HepG2 (cell line): Measurements from ENCODE around the gene SLC4A11. TPM values are rescaled to one million over a fixed set of nuclear protein-coding genes. Genes with fewer than 3 reads are reported as not detected.

Experiments used
- GPN1 ChIP-seq: sonication (generic); formaldehyde crosslinking; IDR thresholded peaks from 2 replicates; pipeline ENCODE4 v1.5.1; 2020; ENCODE audit warnings: missing genetic modification reagents, borderline replicate concordance
- HNRNPK ChIP-seq: fragments of 200-400 bp; formaldehyde crosslinking; IDR thresholded peaks from 2 replicates; pipeline ENCODE4 v1.6.1; 2018; ENCODE audit warnings: low read length, low read depth, moderate library complexity, mild to moderate bottlenecking; ENCODE audit not compliant: poor library complexity, severe bottlenecking
- HOXA5 ChIP-seq: sonication (generic); formaldehyde crosslinking; IDR thresholded peaks from 2 replicates; pipeline ENCODE4 v1.4.0; 2020; ENCODE audit warnings: missing genetic modification reagents
- NFE2L2 ChIP-seq: fragments of 150-350 bp; IDR thresholded peaks from 2 replicates; pipeline ENCODE4 v1.6.1; 2014; ENCODE audit warnings: low read length
- RXRA ChIP-seq: sonication (generic); formaldehyde crosslinking; IDR thresholded peaks from 2 replicates; pipeline ENCODE4 v1.5.1; 2020; ENCODE audit warnings: missing genetic modification reagents
- SNAI1 ChIP-seq: sonication (generic); formaldehyde crosslinking; IDR thresholded peaks from 2 replicates; pipeline ENCODE4 v1.5.0; 2020; ENCODE audit warnings: mild to moderate bottlenecking, missing genetic modification reagents, borderline replicate concordance
- YEATS4 ChIP-seq: sonication (generic); formaldehyde crosslinking; IDR thresholded peaks from 2 replicates; pipeline ENCODE4 v1.4.0; 2020; ENCODE audit warnings: missing genetic modification reagents, borderline replicate concordance
- ZFP82 ChIP-seq: sonication (generic); formaldehyde crosslinking; IDR thresholded peaks from 2 replicates; pipeline ENCODE4 v1.5.1; 2020; ENCODE audit warnings: mild to moderate bottlenecking, missing genetic modification reagents, borderline replicate concordance
- ZNF253 ChIP-seq: sonication (generic); formaldehyde crosslinking; IDR thresholded peaks from 2 replicates; pipeline ENCODE4 v1.8.0; 2022; ENCODE audit warnings: mild to moderate bottlenecking, missing genetic modification reagents, borderline replicate concordance
- ZNF317 ChIP-seq: sonication (generic); formaldehyde crosslinking; IDR thresholded peaks from 2 replicates; pipeline ENCODE4 v1.5.0; 2020; ENCODE audit warnings: mild to moderate bottlenecking, missing genetic modification reagents
- ZNF333 ChIP-seq: sonication (generic); formaldehyde crosslinking; IDR thresholded peaks from 2 replicates; pipeline ENCODE4 v1.4.0; 2020; ENCODE audit warnings: mild to moderate bottlenecking, missing genetic modification reagents, borderline replicate concordance
- ZNF367 ChIP-seq: sonication (generic); formaldehyde crosslinking; IDR thresholded peaks from 2 replicates; pipeline ENCODE4 v1.4.0; 2020; ENCODE audit warnings: missing genetic modification reagents, borderline replicate concordance
- ZSCAN31 ChIP-seq: sonication (generic); formaldehyde crosslinking; IDR thresholded peaks from 2 replicates; pipeline ENCODE4 v1.5.0; 2020; ENCODE audit warnings: low read depth, mild to moderate bottlenecking, missing genetic modification reagents
- polyA plus RNA-seq, 8 experiments: library from polyadenylated mRNA; depleted of rRNA in 3 of 8; stranded (reverse) in 7 of 8; unstranded in 1 of 8; fragments of >200 nt; fragmentation: Illumina TruSeq in 4 of 8; extraction: Trizol in 4 of 8; gene quantifications; 2 replicates each; pipeline versions ENCODE4 v1.2.1 to v1.2.3, GENCODE V29; 2011 to 2016; ENCODE audit warnings: low read depth in 4 of 8, missing spikeins in 1 of 8, mixed read lengths in 1 of 8; ENCODE audit not compliant: insufficient read depth in 1 of 8
- total RNA-seq, 5 experiments: library from RNA; depleted of rRNA; stranded (reverse); fragments of >200 nt; fragmentation: Illumina TruSeq; extraction: Trizol; gene quantifications; 2 replicates each; pipeline ENCODE4 v1.2.3, GENCODE V29; 2016; ENCODE audit warnings: low read depth in 1 of 5
- TF ChIP-seq, protein P1 (sequence below): sonication (generic); formaldehyde crosslinking; IDR thresholded peaks from 2 replicates; pipeline ENCODE4; 2020; ENCODE audit warnings: missing genetic modification reagents, mild to moderate bottlenecking, borderline replicate concordance
- TF ChIP-seq, protein P2 (sequence below): IDR thresholded peaks from 2 replicates; pipeline ENCODE4 v1.6.1; 2016; ENCODE audit warnings: low read depth, control low read depth
- TF ChIP-seq, protein P3 (sequence below): sonication (generic); formaldehyde crosslinking; IDR thresholded peaks from 2 replicates; pipeline ENCODE4 v1.5.0; 2020; ENCODE audit warnings: missing genetic modification reagents
- TF ChIP-seq, protein P4 (sequence below): sonication (generic); formaldehyde crosslinking; IDR thresholded peaks from 2 replicates; pipeline ENCODE4 v1.5.0; 2020; ENCODE audit warnings: missing genetic modification reagents, mild to moderate bottlenecking, borderline replicate concordance

The SLC4A11 gene
- total and polyA plus RNA-seq, 2 of the 13 experiments (the other 11 are each of a cell fraction or from before 2014, with no cell fraction given), result 3.9 to 27.0 TPM

DNA sequence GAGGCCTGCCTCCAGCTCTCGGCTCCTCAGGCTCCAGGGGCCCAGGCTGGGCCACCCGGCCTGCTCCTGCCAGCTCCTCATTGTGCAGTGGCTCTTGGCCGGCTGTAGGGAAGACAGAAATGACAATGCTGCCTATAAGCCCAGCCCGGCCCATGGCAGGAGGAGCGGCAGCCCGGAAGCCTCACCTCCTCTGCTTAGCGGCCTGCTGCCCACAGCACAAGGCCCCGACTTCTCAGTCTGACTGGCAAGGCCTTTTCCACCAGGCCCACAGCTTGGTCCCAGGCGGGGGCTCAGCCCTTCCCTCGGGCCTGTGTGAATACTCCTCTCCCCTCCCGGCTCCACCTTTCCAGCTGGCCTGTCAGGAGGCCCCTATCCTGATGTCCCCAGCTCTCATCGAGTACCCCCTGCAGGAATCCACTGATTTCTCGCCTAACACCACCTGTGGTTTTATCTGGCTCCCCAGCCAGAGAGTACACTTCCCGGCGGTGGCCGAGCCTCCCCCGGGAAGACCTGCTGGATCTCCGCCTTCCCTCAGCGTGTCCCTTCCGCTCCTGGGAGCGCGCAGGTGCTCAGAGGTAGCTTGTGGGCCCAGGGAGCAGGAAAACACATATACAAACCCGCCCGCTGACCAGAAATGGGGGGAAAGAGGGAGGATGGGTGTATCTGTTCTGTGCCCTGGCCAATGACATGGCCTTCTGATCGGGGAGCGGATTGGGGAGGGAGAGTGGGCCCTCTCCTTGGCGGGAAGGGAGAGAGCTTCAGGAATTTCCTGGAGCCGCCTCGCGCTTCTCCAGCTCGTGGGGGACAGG lies 35.5 kb downstream of the SLC4A11 start (continued):
- TF ChIP-seq, protein P1, sequence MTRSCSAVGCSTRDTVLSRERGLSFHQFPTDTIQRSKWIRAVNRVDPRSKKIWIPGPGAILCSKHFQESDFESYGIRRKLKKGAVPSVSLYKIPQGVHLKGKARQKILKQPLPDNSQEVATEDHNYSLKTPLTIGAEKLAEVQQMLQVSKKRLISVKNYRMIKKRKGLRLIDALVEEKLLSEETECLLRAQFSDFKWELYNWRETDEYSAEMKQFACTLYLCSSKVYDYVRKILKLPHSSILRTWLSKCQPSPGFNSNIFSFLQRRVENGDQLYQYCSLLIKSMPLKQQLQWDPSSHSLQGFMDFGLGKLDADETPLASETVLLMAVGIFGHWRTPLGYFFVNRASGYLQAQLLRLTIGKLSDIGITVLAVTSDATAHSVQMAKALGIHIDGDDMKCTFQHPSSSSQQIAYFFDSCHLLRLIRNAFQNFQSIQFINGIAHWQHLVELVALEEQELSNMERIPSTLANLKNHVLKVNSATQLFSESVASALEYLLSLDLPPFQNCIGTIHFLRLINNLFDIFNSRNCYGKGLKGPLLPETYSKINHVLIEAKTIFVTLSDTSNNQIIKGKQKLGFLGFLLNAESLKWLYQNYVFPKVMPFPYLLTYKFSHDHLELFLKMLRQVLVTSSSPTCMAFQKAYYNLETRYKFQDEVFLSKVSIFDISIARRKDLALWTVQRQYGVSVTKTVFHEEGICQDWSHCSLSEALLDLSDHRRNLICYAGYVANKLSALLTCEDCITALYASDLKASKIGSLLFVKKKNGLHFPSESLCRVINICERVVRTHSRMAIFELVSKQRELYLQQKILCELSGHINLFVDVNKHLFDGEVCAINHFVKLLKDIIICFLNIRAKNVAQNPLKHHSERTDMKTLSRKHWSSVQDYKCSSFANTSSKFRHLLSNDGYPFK (CRISPR knock-in tag), result no peak
- TF ChIP-seq ZFP82 (CRISPR knock-in tag) (peak; percentile 81; the same call in 1 of the 2 replicates), YEATS4 (CRISPR knock-in tag) (no peak), ZNF253 (CRISPR knock-in tag) (peak; percentile 41; the same call in 1 of the 2 replicates), HNRNPK (no peak), ZSCAN31 (CRISPR knock-in tag) (0 out of 2 replicates have a peak, but pooled peaks have one; percentile 60), ZNF317 (CRISPR knock-in tag) (0 out of 2 replicates have a peak, but pooled peaks have one; percentile 83), GPN1 (peak; percentile 35; the same call in 1 of the 2 replicates), ZNF333 (peak; percentile 37; the same call in 1 of the 2 replicates), NFE2L2 (no peak), SNAI1 (CRISPR knock-in tag) (0 out of 2 replicates have a peak, but pooled peaks have one; percentile 70), HOXA5 (CRISPR knock-in tag) (peak; percentile 51; the same call in 1 of the 2 replicates), ZNF367 (CRISPR knock-in tag) (peak; percentile 66; the same call in 1 of the 2 replicates), RXRA (no peak; the same call in 1 of the 2 replicates)
- TF ChIP-seq, protein P2, sequence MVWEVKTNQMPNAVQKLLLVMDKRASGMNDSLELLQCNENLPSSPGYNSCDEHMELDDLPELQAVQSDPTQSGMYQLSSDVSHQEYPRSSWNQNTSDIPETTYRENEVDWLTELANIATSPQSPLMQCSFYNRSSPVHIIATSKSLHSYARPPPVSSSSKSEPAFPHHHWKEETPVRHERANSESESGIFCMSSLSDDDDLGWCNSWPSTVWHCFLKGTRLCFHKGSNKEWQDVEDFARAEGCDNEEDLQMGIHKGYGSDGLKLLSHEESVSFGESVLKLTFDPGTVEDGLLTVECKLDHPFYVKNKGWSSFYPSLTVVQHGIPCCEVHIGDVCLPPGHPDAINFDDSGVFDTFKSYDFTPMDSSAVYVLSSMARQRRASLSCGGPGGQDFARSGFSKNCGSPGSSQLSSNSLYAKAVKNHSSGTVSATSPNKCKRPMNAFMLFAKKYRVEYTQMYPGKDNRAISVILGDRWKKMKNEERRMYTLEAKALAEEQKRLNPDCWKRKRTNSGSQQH, result peak; percentile 52; the same call in 1 of the 2 replicates
- TF ChIP-seq, protein P3, sequence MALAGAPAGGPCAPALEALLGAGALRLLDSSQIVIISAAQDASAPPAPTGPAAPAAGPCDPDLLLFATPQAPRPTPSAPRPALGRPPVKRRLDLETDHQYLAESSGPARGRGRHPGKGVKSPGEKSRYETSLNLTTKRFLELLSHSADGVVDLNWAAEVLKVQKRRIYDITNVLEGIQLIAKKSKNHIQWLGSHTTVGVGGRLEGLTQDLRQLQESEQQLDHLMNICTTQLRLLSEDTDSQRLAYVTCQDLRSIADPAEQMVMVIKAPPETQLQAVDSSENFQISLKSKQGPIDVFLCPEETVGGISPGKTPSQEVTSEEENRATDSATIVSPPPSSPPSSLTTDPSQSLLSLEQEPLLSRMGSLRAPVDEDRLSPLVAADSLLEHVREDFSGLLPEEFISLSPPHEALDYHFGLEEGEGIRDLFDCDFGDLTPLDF (CRISPR knock-in tag), result 0 out of 2 replicates have a peak, but pooled peaks have one; percentile 50
- TF ChIP-seq, protein P4, sequence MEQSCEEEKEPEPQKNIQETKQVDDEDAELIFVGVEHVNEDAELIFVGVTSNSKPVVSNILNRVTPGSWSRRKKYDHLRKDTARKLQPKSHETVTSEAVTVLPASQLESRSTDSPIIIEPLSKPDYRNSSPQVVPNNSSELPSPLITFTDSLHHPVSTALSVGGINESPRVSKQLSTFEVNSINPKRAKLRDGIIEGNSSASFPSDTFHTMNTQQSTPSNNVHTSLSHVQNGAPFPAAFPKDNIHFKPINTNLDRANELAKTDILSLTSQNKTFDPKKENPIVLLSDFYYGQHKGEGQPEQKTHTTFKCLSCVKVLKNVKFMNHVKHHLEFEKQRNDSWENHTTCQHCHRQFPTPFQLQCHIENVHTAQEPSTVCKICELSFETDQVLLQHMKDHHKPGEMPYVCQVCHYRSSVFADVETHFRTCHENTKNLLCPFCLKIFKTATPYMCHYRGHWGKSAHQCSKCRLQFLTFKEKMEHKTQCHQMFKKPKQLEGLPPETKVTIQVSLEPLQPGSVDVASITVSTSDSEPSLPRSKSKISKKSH (CRISPR knock-in tag), result peak; percentile 82
